ENCODE measurements around the gene FAM163A. TPM values are rescaled to one million over a fixed set of nuclear protein-coding genes. Genes with fewer than 3 reads are reported as not detected.
"Not testable (repeated sequence)": the region's sequence is repeated elsewhere in the genome, so short reads cannot be mapped to it uniquely, and the experiment has no call there.

The FAM163A gene
- total and polyA plus RNA-seq, 2 experiments from 2014 or later = 0.06 to 0.42 TPM

GRCh38 chr1:179798864-179799516, 55.9 kb downstream of the FAM163A start:
- Histone ChIP-seq H3K36me3 (no peaks in the 10 kb centered on the region), H3K9me3 (ENCODE audit: low read depth) (no peaks in the 10 kb centered on the region), H3K27ac (no peak overlapping the region), H3K4me1 (ENCODE audit: low read depth) (no peaks in the 10 kb centered on the region), H3K4me3 (no peak overlapping the region), H3K27me3 (no peaks in the 10 kb centered on the region)
- DNase-seq (ENCODE audit: low read depth in 1 of 2, low spot score in 1 of 2) = no peak
- no peak for TF ChIP-seq CTCF (IDR thresholded peaks at IDR 0.05; ENCODE audit: low read depth, low read length)

- TF ChIP-seq CTCF (IDR thresholded peaks at IDR 0.05; ENCODE audit: low read depth, low read length) = no peak
- Histone ChIP-seq H3K4me1 (ENCODE audit: low read depth) (no peaks in the 10 kb centered on the region), H3K9me3 (ENCODE audit: low read depth) (no peaks in the 10 kb centered on the region), H3K27ac (no peak overlapping the region), H3K27me3 (no peaks in the 10 kb centered on the region), H3K4me3 (no peak overlapping the region), H3K36me3 (no peaks in the 10 kb centered on the region)
- no peak for DNase-seq (ENCODE audit: low read depth in 1 of 2, low spot score in 1 of 2)
Measured at GRCh38 chr1:179800481-179800880, 57.4 kb downstream of the FAM163A start.

- DNase-seq (ENCODE audit: low read depth in 1 of 2, low spot score in 1 of 2) = no peak
- H3K27me3 ChIP-seq = no peaks in the 10 kb centered on the region
- H3K27ac ChIP-seq = no peak overlapping the region
Measured at GRCh38 chr1:179803104-179803503, 60.0 kb downstream of the FAM163A start.

GRCh38 chr1:179803918-179804317, 60.8 kb downstream of the FAM163A start:
- DNase-seq (ENCODE audit: low read depth in 1 of 2, low spot score in 1 of 2) = peak in 1 of 2 donors; percentile 59
- Histone ChIP-seq H3K27ac (no peak overlapping the region), H3K9me3 (ENCODE audit: low read depth) (no peaks in the 10 kb centered on the region), H3K27me3 (no peaks in the 10 kb centered on the region), H3K36me3 (no peaks in the 10 kb centered on the region), H3K4me3 (no peak overlapping the region), H3K4me1 (ENCODE audit: low read depth) (no peaks in the 10 kb centered on the region)
- no peak for TF ChIP-seq CTCF (IDR thresholded peaks at IDR 0.05; ENCODE audit: low read depth, low read length)

More at GRCh38 chr1:179803104-179803503, 60.0 kb downstream of the FAM163A start:
- Histone ChIP-seq H3K4me3 (no peak overlapping the region), H3K36me3 (no peaks in the 10 kb centered on the region), H3K4me1 (ENCODE audit: low read depth) (no peaks in the 10 kb centered on the region), H3K9me3 (ENCODE audit: low read depth) (no peaks in the 10 kb centered on the region)
- no peak for TF ChIP-seq CTCF (IDR thresholded peaks at IDR 0.05; ENCODE audit: low read depth, low read length)

GRCh38 chr1:179804417-179804816, 61.3 kb downstream of the FAM163A start:
- not testable (repeated sequence) for H3K27me3 ChIP-seq; H3K4me3 ChIP-seq; H3K27ac ChIP-seq; H3K9me3 ChIP-seq (ENCODE audit: low read depth); H3K4me1 ChIP-seq (ENCODE audit: low read depth); H3K36me3 ChIP-seq; DNase-seq (ENCODE audit: low read depth in 1 of 2, low spot score in 1 of 2)

GRCh38 chr1:179805291-179806195, 62.5 kb downstream of the FAM163A start:
- DNase-seq (ENCODE audit: low read depth in 1 of 2, low spot score in 1 of 2) = peak in 1 of 2 donors; percentile 45
- H3K36me3 ChIP-seq = no peaks in the 10 kb centered on the region
- no peak for TF ChIP-seq CTCF (IDR thresholded peaks at IDR 0.05; ENCODE audit: low read depth, low read length)
- H3K4me3 ChIP-seq = no peak overlapping the region
- H3K9me3 ChIP-seq (ENCODE audit: low read depth) = no peaks in the 10 kb centered on the region
- no peaks in the 10 kb centered on the region for H3K4me1 ChIP-seq (ENCODE audit: low read depth)
- H3K27ac ChIP-seq = no peak overlapping the region
- peaks cover 2% of the 10 kb centered on the region for H3K27me3 ChIP-seq

Data from cardiac muscle cell (in vitro differentiated cells and primary cell).